Measurements from ENCODE around the gene ZNF808. TPM values are rescaled to one million over a fixed set of nuclear protein-coding genes. Genes with fewer than 3 reads are reported as not detected.
"Not testable (repeated sequence)": the region's sequence is repeated elsewhere in the genome, so short reads cannot be mapped to it uniquely, and the experiment has no call there.

ZNF808 gene
- total RNA-seq, 2 experiments from 2014 or later = 21.1 to 25.7 TPM

DNA sequence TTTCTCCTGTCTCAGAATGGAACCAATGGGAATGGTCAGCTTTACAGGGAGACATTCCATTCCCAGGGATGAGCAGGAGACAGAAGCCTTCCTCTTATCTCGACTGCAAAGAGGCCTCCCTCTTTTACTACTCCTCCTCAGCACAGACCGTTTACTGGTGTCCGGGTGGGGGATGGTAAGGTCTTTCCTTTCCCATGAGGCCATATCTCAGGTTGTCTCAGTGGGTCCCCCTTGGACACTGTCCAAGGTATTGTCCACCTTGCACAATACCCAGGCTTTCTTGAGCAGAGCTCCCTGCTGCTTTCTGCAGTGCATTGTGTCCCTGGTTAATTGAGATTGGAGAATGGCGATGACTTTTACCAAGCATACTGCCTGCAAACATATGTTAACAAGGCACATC, 7.5 kb upstream of the ZNF808 start:
- Mint-ChIP-seq H3K4me1 (no peaks in the 10 kb centered on the region), H3K27ac (no peak overlapping the region), H3K36me3 (peaks cover 23% of the 10 kb centered on the region), H3K9me3 (peaks cover 48% of the 10 kb centered on the region), H3K27me3 (no peaks in the 10 kb centered on the region), H3K4me3 (no peak overlapping the region)
- DNase-seq = no peak

DNA sequence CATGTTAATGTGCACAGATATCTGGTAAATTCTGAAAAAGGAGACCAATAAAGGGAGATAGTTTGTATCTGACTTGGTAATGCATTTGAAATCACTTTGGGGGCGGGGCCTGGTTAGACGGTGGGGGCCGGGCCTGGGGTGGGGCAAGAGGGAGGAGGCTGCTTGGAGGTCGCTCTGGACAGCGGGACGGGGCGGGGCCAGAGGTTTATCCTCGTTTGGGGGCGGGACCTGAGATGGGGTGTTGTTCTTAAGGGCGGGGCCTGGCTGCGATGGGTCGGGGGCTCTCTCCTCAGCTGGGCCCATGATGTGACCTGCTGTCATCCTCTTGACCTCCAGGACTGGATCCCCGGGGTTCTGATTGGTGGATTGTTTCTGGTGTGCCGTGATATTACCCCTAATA, 4.9 kb upstream of the ZNF808 start:
- Mint-ChIP-seq H3K36me3 (peaks cover 10% of the 10 kb centered on the region), H3K4me3 (no peak overlapping the region), H3K27me3 (no peaks in the 10 kb centered on the region), H3K9me3 (peaks cover 32% of the 10 kb centered on the region), H3K27ac (no peak overlapping the region), H3K4me1 (peaks cover 5% of the 10 kb centered on the region)
- DNase-seq = no peak

DNA sequence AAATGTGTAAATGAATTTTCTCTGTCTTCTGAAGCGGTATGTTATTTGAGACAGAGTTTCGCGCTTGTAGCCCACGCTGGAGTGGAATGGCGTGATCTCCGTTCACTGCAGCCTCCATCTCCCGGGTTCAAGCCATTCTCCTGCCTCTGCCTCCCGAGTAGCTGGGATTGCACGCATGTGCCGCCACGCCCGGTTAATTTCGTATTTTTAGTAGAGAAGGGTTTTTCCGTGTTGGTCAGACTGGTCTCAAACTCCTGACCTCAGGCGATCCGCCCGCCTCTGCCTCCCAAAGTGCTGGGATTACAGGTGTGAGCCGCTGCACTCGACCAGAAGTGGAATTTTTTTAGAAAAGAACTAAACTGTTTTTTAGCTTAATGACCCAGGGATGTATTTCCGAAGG, 3.4 kb upstream of the ZNF808 start:
- Mint-ChIP-seq H3K4me3 (no peak overlapping the region), H3K9me3 (peaks cover 30% of the 10 kb centered on the region), H3K4me1 (peaks cover 15% of the 10 kb centered on the region), H3K27ac (no peak overlapping the region), H3K36me3 (peaks cover 20% of the 10 kb centered on the region), H3K27me3 (no peaks in the 10 kb centered on the region)
- no peak for DNase-seq

DNA sequence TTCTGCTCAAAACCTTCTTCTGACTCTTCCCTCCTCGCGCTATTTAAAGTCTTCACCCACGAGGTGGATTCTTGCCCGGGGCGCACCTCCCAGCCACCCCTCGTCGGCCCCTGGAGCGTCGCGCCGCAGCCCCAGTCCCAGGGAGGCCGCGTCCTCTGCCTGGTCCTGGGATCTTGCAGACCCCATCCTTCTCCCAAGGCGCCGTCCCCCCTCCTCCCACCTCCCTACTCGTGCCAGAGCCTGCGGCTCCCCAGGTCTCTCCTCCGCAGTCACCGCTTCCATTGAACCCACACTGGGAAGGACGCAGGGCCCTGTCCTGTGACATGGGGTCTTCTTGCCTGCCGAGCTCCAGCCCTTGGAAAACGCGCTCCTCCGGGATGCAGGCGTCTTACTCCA, 486 bp downstream of the ZNF808 start:
- no peak for DNase-seq
- Mint-ChIP-seq H3K9me3 (peaks cover 8% of the 10 kb centered on the region), H3K27me3 (no peaks in the 10 kb centered on the region), H3K27ac (peak overlapping the region; percentile 98), H3K36me3 (peaks cover 39% of the 10 kb centered on the region), H3K4me1 (peaks cover 24% of the 10 kb centered on the region), H3K4me3 (peak overlapping the region; percentile 99)

DNA sequence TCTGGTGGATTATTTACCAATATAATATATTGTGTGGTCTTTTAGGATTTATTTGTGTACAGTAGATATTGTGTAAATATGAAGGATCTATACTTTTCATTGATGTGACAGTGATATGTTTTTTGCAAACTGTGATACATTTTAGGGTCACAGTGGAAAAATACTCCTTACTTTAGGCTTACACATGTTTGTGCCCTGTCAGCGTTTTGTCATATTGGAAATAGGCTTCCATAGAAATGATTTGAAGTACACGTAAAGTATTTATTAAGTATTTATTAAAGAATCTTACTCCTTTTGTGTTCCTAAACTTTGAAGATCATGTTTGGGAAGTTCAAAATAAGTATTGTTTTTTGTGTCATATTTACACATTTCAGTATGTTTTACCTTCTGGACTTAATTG, 5.0 kb downstream of the ZNF808 start:
- H3K27ac Mint-ChIP-seq = no peak overlapping the region
- peaks cover 37% of the 10 kb centered on the region for H3K4me1 Mint-ChIP-seq
- no peaks in the 10 kb centered on the region for H3K27me3 Mint-ChIP-seq
- H3K9me3 Mint-ChIP-seq = peaks cover 11% of the 10 kb centered on the region
- peaks cover 63% of the 10 kb centered on the region for H3K36me3 Mint-ChIP-seq
- no peak for DNase-seq
- H3K4me3 Mint-ChIP-seq = no peak overlapping the region

DNA sequence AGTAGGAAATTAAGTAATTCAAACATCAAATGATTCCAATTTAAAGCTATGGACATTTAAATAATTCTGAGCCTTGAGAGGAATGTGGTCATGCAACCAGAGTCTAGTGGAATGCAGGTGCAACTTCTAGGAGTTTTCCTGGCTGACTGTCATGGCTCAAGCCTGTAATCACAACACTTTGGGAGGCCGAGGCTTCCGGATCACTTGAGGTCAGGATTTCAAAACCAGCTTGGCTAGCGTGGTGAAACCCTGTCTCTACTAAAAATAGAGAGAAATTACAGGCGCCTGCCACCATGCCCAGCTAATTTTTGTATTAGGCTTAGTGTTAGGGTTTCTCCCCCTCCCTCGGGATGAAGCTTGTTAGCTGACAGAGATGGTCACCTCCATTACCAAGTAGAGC, 6.4 kb downstream of the ZNF808 start:
- Mint-ChIP-seq H3K4me1 (peaks cover 28% of the 10 kb centered on the region), H3K27ac (no peak overlapping the region), H3K27me3 (no peaks in the 10 kb centered on the region), H3K4me3 (no peak overlapping the region), H3K9me3 (peaks cover 12% of the 10 kb centered on the region), H3K36me3 (peaks cover 62% of the 10 kb centered on the region)
- DNase-seq = no peak

DNA sequence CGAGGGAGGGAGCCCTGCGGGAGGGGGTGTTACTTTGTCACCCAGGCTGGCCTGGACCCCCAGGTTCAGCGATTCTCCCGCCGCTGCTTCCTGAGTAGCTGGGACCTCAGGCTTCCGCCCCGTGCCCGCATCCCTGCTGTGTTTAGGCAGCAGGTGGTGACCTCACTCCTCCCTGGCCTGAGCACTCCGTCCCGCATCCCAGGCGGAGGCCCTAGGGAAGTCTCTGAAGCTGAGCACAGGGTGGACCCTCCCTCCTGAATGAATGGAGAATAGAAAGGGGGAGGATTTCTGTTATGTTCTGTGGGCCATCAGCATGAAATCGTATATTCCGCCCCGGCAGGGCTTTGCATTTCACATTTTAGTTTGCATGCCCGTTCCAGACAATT, 7.9 kb downstream of the ZNF808 start:
- Mint-ChIP-seq H3K36me3 (peaks cover 60% of the 10 kb centered on the region), H3K4me1 (peaks cover 26% of the 10 kb centered on the region), H3K9me3 (peaks cover 16% of the 10 kb centered on the region), H3K27ac (peak overlapping the region; percentile 95), H3K4me3 (peak overlapping the region; percentile 85)
- peak; percentile 9 for DNase-seq
- not testable (repeated sequence) for H3K27me3 Mint-ChIP-seq

DNA sequence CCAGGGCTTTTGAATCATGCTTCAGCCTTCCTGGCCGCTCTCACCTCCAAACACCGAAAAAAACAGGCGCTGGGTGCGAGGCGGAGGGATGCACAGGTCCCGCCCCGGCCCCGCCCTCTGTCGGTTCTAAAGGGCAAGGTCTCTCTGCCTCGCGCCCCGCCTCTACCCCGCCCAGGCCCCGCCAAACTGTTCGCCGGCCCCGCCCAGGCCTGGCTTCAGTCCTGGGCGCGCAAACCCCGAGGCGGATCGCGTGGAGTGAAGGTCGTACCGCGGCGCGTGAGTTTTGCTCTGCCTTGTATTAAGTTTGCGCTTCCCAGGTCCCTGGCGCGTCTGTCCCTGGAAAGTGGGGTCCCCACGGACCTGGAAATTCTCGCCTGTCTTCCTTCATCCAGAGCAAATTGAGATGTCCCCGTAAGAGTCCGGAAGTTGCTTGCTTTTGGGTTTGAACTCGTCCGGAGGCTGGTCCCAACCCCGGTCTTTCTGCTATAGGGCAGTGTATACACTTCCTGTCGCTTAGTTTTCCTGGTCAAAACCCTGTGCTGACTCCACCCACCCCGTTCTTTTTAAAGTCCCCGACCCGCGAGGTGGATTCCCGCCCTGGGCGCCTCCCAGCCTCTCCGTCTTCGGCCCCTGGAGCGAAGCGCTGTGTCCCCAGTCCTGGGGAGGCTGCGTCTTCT, 8.4 kb downstream of the ZNF808 start:
- peak; percentile 92 for DNase-seq
- Mint-ChIP-seq H3K27me3 (no peaks in the 10 kb centered on the region), H3K4me3 (peak overlapping the region; percentile 85), H3K36me3 (peaks cover 62% of the 10 kb centered on the region), H3K4me1 (peaks cover 24% of the 10 kb centered on the region), H3K9me3 (peaks cover 19% of the 10 kb centered on the region), H3K27ac (peak overlapping the region; percentile 95)

DNA sequence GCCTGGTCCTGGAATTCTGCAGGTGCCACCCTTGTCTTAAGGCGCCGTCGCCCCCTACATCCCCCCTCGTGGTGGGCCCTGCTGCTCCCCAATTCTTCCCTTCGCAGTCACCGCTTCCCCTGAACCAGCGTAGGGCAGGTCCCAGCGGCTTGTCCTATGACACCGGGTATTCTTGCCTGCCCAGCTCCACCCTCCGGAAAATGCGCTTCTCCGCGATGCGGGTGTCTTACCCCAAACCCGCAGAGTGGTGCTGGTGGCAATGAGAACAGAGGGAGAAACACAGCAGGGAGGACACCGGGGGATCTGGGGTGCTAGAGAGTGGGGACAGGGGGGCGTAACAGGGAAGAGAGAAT, 9.0 kb downstream of the ZNF808 start:
- H3K4me3 Mint-ChIP-seq = peak overlapping the region; percentile 85
- peaks cover 64% of the 10 kb centered on the region for H3K36me3 Mint-ChIP-seq
- peak overlapping the region; percentile 95 for H3K27ac Mint-ChIP-seq
- peak; percentile 56 for DNase-seq
- peaks cover 19% of the 10 kb centered on the region for H3K9me3 Mint-ChIP-seq
- H3K27me3 Mint-ChIP-seq = no peaks in the 10 kb centered on the region
- peaks cover 23% of the 10 kb centered on the region for H3K4me1 Mint-ChIP-seq

DNA sequence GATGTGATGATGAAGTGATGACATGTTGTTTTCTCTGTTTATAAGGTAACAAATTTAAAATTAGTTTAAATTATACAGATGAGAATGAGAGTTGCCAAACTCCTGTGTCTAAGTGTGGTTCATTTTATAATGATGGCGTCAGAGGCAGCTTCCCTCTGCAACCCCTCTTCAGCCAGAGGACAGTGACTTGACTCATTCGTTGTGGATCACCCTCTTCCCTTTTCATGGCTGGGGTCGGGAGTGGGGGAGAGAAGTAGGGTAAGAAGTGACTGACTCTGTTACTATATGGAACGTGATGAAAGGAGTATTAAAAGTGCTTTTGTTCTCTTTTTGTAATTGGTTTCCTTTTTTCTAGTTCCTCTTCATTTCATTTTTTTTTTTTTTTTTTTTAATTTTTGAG, 11.3 kb downstream of the ZNF808 start:
- not testable (repeated sequence) for DNase-seq, H3K4me3 Mint-ChIP-seq, H3K27me3 Mint-ChIP-seq, H3K27ac Mint-ChIP-seq
- Mint-ChIP-seq H3K9me3 (peaks cover 32% of the 10 kb centered on the region), H3K4me1 (peaks cover 34% of the 10 kb centered on the region), H3K36me3 (peaks cover 70% of the 10 kb centered on the region)

DNA sequence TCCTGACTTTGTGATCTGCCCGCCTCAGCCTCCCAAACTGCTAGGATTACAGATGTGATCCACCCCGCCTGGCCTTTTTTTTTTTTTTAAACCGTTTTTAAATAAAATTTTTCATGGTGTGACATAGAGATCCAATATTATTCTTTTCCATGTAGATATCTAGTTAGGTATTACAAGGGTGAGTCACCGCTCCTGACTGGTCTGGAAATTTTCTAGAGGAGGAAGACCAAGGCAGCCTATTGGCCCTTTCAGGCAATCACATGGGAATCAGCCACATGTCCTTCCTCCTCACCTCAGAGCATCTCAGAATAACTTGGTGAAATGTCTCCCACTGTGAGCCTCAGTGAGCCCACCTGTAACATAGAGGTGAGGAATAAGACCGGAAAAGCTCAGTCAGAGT, 13.7 kb downstream of the ZNF808 start:
- H3K27ac Mint-ChIP-seq = not testable (repeated sequence)
- peaks cover 80% of the 10 kb centered on the region for H3K36me3 Mint-ChIP-seq

DNA sequence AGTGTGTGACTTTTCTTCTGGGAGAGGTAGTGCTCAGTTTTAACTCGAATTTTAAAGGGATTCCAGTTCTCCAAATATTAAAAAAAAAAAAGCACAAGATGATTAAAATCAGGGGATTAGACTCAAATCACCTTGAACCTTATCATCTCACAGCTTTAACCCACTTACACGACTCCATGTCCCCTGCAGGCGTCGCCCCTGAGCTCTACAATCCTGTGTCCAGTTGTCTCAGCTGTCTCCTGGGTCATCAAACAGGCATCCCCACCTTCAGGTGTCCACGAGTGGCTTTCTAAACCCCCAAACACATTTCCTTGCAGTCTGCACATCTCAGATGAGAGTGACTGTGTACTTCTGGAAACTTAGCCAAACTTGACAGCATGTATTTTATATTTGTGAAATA, 14.1 kb downstream of the ZNF808 start:
- Mint-ChIP-seq H3K4me3 (no peak overlapping the region), H3K27me3 (no peaks in the 10 kb centered on the region), H3K36me3 (peaks cover 81% of the 10 kb centered on the region), H3K4me1 (peaks cover 24% of the 10 kb centered on the region), H3K9me3 (peaks cover 35% of the 10 kb centered on the region), H3K27ac (no peak overlapping the region)
- no peak for DNase-seq

More for the DNA sequence above, 13.7 kb downstream of the ZNF808 start:
- peaks cover 28% of the 10 kb centered on the region for H3K4me1 Mint-ChIP-seq
- DNase-seq, H3K27me3 Mint-ChIP-seq, H3K4me3 Mint-ChIP-seq: not testable (repeated sequence)
- H3K9me3 Mint-ChIP-seq = peaks cover 37% of the 10 kb centered on the region

DNA sequence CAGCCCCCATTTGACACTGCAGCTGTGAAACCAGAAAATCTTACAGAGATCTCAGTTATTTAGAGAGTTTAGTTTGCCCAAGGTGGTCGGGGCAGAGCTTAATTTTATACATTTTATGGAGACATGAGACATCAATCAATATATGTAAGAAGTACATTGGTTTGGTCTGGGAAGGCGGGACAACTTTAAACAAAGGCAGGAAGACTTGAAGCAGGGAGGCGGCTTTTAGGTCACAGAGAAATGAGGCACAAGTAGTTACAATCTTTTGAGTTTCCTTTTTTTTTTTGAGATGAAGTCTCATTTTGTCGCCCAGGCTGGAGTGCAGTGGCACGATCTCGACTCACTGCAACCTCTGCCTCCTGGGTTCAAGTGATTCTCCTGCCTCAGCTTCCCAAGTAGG, 15.1 kb downstream of the ZNF808 start:
- H3K9me3 Mint-ChIP-seq = peaks cover 34% of the 10 kb centered on the region
- peak overlapping the region; percentile 64 for H3K27ac Mint-ChIP-seq
- DNase-seq, H3K4me3 Mint-ChIP-seq, H3K27me3 Mint-ChIP-seq: not testable (repeated sequence)
- H3K4me1 Mint-ChIP-seq = peaks cover 18% of the 10 kb centered on the region
- peaks cover 81% of the 10 kb centered on the region for H3K36me3 Mint-ChIP-seq

DNA sequence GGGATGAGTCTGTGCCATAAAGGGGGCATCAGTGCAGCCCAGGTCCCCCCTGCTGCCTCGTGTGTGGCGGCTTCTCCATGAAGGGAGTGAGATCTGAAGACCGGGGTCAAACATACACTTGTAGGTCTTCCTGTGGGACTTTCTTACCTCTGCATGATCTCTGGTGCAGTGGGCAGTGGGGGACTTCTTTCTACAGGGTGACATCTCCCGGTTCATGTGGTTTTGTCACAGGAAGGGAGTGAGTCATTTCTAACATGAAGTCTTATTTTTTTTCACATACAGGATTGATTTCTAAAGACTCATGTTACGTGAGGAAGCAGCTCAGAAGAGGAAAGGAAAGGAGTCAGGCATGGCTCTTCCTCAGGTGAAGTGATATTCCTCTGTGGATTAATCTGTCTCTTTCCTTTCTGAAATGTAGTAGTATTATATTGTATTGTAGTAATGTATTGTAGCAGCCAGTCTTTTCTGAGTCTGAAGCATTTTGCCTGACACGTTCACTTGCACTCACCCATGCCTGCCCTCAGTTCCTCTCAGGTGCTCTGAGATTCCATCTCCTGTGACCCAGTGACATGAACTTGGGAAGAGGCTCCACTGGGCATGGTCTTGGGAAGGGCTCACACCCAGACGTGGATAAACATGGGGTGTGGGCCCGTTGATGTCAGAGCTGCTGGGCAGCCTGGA, 15.7 kb downstream of the ZNF808 start:
- peaks cover 37% of the 10 kb centered on the region for H3K9me3 Mint-ChIP-seq
- H3K36me3 Mint-ChIP-seq = peaks cover 86% of the 10 kb centered on the region
- peak overlapping the region; percentile 64 for H3K27ac Mint-ChIP-seq
- no peaks in the 10 kb centered on the region for H3K27me3 Mint-ChIP-seq
- no peak overlapping the region for H3K4me3 Mint-ChIP-seq
- peaks cover 18% of the 10 kb centered on the region for H3K4me1 Mint-ChIP-seq
- peak; percentile 49 for DNase-seq

DNA sequence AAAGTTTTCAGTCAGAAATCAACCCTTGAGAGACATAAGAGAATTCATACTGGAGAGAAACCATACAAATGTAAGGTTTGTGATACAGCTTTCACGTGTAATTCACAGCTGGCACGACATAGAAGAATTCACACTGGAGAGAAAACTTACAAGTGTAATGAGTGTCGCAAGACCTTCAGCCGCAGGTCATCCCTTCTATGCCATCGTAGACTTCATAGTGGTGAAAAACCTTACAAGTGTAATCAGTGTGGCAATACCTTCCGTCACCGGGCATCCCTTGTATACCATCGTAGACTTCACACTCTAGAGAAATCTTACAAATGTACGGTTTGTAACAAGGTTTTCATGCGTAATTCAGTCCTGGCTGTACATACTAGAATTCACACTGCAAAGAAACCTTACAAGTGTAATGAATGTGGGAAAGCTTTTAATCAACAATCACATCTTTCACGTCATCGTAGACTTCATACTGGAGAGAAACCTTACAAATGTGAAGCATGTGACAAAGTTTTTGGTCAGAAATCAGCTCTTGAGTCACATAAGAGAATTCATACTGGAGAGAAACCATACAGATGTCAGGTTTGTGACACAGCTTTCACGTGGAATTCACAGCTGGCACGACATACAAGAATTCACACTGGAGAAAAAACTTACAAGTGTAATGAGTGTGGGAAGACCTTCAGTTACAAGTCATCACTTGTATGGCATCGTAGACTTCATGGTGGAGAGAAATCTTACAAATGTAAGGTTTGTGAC, 26.9 kb downstream of the ZNF808 start:
- Mint-ChIP-seq H3K27me3 (no peaks in the 10 kb centered on the region), H3K36me3 (peaks cover 93% of the 10 kb centered on the region), H3K9me3 (peaks cover 61% of the 10 kb centered on the region), H3K4me1 (no peaks in the 10 kb centered on the region), H3K4me3 (no peak overlapping the region), H3K27ac (no peak overlapping the region)
- no peak for DNase-seq
